ENCODE results near the gene AKAP6.

Gene AKAP6

GRCh38 chr14:32590157-32590556 is 261.1 kb downstream of the AKAP6 start:
- DNase-seq = no peak

GRCh38 chr14:32593290-32593942 is 264.3 kb downstream of the AKAP6 start:
- DNase-seq = no peak

GRCh38 chr14:32594766-32595165 is 265.7 kb downstream of the AKAP6 start:
- DNase-seq = no peak

GRCh38 chr14:32595497-32595896 is 266.4 kb downstream of the AKAP6 start:
- no peak for DNase-seq

GRCh38 chr14:32596390-32596789 is 267.3 kb downstream of the AKAP6 start:
- DNase-seq = no peak

GRCh38 chr14:32597771-32598170 is 268.7 kb downstream of the AKAP6 start:
- DNase-seq = no peak

- no peak for DNase-seq
Observed at GRCh38 chr14:32601069-32601468, 272.0 kb downstream of the AKAP6 start.

- no peak for DNase-seq
Observed at GRCh38 chr14:32601906-32602305, 272.8 kb downstream of the AKAP6 start.

GRCh38 chr14:32602699-32603098 is 273.6 kb downstream of the AKAP6 start:
- no peak for DNase-seq

- no peak for DNase-seq
Observed at GRCh38 chr14:32603992-32604565, 275.0 kb downstream of the AKAP6 start.

GRCh38 chr14:32606301-32606700 is 277.2 kb downstream of the AKAP6 start:
- no peak for DNase-seq

- DNase-seq = no peak
Observed at GRCh38 chr14:32607399-32607798, 278.3 kb downstream of the AKAP6 start.

GRCh38 chr14:32608857-32609256 is 279.8 kb downstream of the AKAP6 start:
- no peak for DNase-seq

GRCh38 chr14:32609388-32609787 is 280.3 kb downstream of the AKAP6 start:
- DNase-seq = no peak

GRCh38 chr14:32611752-32612151 is 282.7 kb downstream of the AKAP6 start:
- no peak for DNase-seq

- DNase-seq = no peak
Observed at GRCh38 chr14:32618991-32619390, 289.9 kb downstream of the AKAP6 start.

- DNase-seq = no peak
Observed at GRCh38 chr14:32620303-32620702, 291.2 kb downstream of the AKAP6 start.

- DNase-seq = no peak
Observed at GRCh38 chr14:32620724-32621123, 291.6 kb downstream of the AKAP6 start.

- no peak for DNase-seq
Observed at GRCh38 chr14:32621585-32621984, 292.5 kb downstream of the AKAP6 start.

GRCh38 chr14:32622742-32623141 is 293.6 kb downstream of the AKAP6 start:
- no peak for DNase-seq

- DNase-seq = no peak
Observed at GRCh38 chr14:32623300-32624093, 294.4 kb downstream of the AKAP6 start.

- no peak for DNase-seq
Observed at GRCh38 chr14:32625211-32625610, 296.1 kb downstream of the AKAP6 start.

- no peak for DNase-seq
Observed at GRCh38 chr14:32627545-32628298, 298.6 kb downstream of the AKAP6 start.
